Fibroblast of pulmonary artery (primary cell): Measurements from ENCODE around the gene FAM171A1.

ENCODE experiments used
- DNase-seq: peaks from one replicate; pipeline ENCODE4 v3.0.0-alpha.2; 2010; ENCODE audit warnings: low read depth
- H3K4me3 ChIP-seq: replicated peaks from 2 replicates; pipeline ENCODE4 v1.5.1; 2011; ENCODE audit warnings: low read depth, mild to moderate bottlenecking, control low read depth, low read length, moderate library complexity
- CTCF ChIP-seq: IDR thresholded peaks from 2 replicates; pipeline ENCODE4 v1.5.1; 2011; ENCODE audit warnings: mild to moderate bottlenecking, control low read depth, low read length, inconsistent platforms; ENCODE audit errors: missing control alignments

The FAM171A1 gene

GRCh38 chr10:15300697-15301096 lies 70.4 kb downstream of the FAM171A1 start:
- no peak for DNase-seq
- H3K4me3 ChIP-seq = no peak overlapping the region

GRCh38 chr10:15300145-15300544 lies 70.9 kb downstream of the FAM171A1 start:
- no peak for TF ChIP-seq CTCF
- DNase-seq = no peak
- no peak overlapping the region for H3K4me3 ChIP-seq

More at GRCh38 chr10:15300697-15301096, 70.4 kb downstream of the FAM171A1 start:
- TF ChIP-seq CTCF = no peak

- H3K4me3 ChIP-seq = no peak overlapping the region
- TF ChIP-seq CTCF = no peak
- no peak for DNase-seq
Observed at GRCh38 chr10:15296701-15297100, 74.4 kb downstream of the FAM171A1 start.

GRCh38 chr10:15295537-15296325 lies 75.4 kb downstream of the FAM171A1 start:
- DNase-seq = no peak
- TF ChIP-seq CTCF = no peak
- H3K4me3 ChIP-seq = no peak overlapping the region

- H3K4me3 ChIP-seq = no peak overlapping the region
- peak; percentile 29 for DNase-seq
- TF ChIP-seq CTCF = no peak
Observed at GRCh38 chr10:15293862-15294842, 76.9 kb downstream of the FAM171A1 start.

GRCh38 chr10:15290671-15291070 lies 80.4 kb downstream of the FAM171A1 start:
- no peak for TF ChIP-seq CTCF
- H3K4me3 ChIP-seq = no peak overlapping the region
- DNase-seq = no peak
